Measurements from ENCODE around the gene C20orf144. TPM values are rescaled to one million over a fixed set of nuclear protein-coding genes. Genes with fewer than 3 reads are reported as not detected.

Gene C20orf144
- total RNA-seq, 1 experiment from 2014 or later = 0.18 TPM

- Histone ChIP-seq H3K9me3 (replicated peaks) (no peaks in the 10 kb centered on the region), H3K4me1 (replicated peaks) (peaks cover 22% of the 10 kb centered on the region), H3K4me3 (peak overlapping the region; percentile 65), H3K27me3 (replicated peaks) (no peaks in the 10 kb centered on the region), H3K36me3 (peaks cover 64% of the 10 kb centered on the region), H3K27ac (peak overlapping the region; percentile 73)
- no peak for DNase-seq (ENCODE audit: low read depth in 1 of 2, low spot score in 2 of 2)
Observed at GRCh38 chr20:33664085-33664761, 2.1 kb downstream of the C20orf144 start.

GRCh38 chr20:33664762-33665144 is 2.6 kb downstream of the C20orf144 start:
- H3K9me3 ChIP-seq (replicated peaks) = no peaks in the 10 kb centered on the region
- no peak overlapping the region for H3K27ac ChIP-seq
- peaks cover 22% of the 10 kb centered on the region for H3K4me1 ChIP-seq (replicated peaks)
- peaks cover 64% of the 10 kb centered on the region for H3K36me3 ChIP-seq
- DNase-seq (ENCODE audit: low read depth in 1 of 2, low spot score in 2 of 2) = no peak
- H3K4me3 ChIP-seq = no peak overlapping the region
- no peaks in the 10 kb centered on the region for H3K27me3 ChIP-seq (replicated peaks)

GRCh38 chr20:33666293-33667244 is 4.4 kb downstream of the C20orf144 start, which contains the start of gene ACTL10:
TSS of gene ACTL10 (plus strand) at chr20:33666943. CDS start at chr20:33667498, 555 bp downstream.
- DNase-seq (ENCODE audit: low read depth in 1 of 2, low spot score in 2 of 2) = no peak
- H3K27ac ChIP-seq = no peak within 1 kb of the TSS
- H3K4me1 ChIP-seq (replicated peaks) = peaks cover 22% of the 10 kb centered on the region

GRCh38 chr20:33667245-33667675 is 5.1 kb downstream of the C20orf144 start:
- no peak for DNase-seq (ENCODE audit: low read depth in 1 of 2, low spot score in 2 of 2)
- no peak overlapping the region for H3K27ac ChIP-seq

More at GRCh38 chr20:33666293-33667244, 4.4 kb downstream of the C20orf144 start, which contains the start of gene ACTL10:
- no peak within 1 kb of the TSS for H3K4me3 ChIP-seq
- H3K36me3 ChIP-seq = peaks cover 68% of the 10 kb centered on the region
- no peaks in the 10 kb centered on the region for H3K27me3 ChIP-seq (replicated peaks)
- no peaks in the 10 kb centered on the region for H3K9me3 ChIP-seq (replicated peaks)

GRCh38 chr20:33667676-33668465 is 5.7 kb downstream of the C20orf144 start:
- Histone ChIP-seq H3K27me3 (replicated peaks) (no peaks in the 10 kb centered on the region), H3K36me3 (peaks cover 76% of the 10 kb centered on the region), H3K9me3 (replicated peaks) (no peaks in the 10 kb centered on the region), H3K4me3 (no peak overlapping the region), H3K27ac (no peak overlapping the region), H3K4me1 (replicated peaks) (peaks cover 22% of the 10 kb centered on the region)
- no peak for DNase-seq (ENCODE audit: low read depth in 1 of 2, low spot score in 2 of 2)

More at GRCh38 chr20:33667245-33667675, 5.1 kb downstream of the C20orf144 start:
- no peaks in the 10 kb centered on the region for H3K9me3 ChIP-seq (replicated peaks)
- H3K4me1 ChIP-seq (replicated peaks) = peaks cover 22% of the 10 kb centered on the region
- no peak overlapping the region for H3K4me3 ChIP-seq
- H3K27me3 ChIP-seq (replicated peaks) = no peaks in the 10 kb centered on the region
- H3K36me3 ChIP-seq = peaks cover 71% of the 10 kb centered on the region

GRCh38 chr20:33668466-33669155 is 6.5 kb downstream of the C20orf144 start:
- no peak overlapping the region for H3K27ac ChIP-seq
- no peak for DNase-seq (ENCODE audit: low read depth in 1 of 2, low spot score in 2 of 2)
- H3K27me3 ChIP-seq (replicated peaks) = no peaks in the 10 kb centered on the region
- H3K4me1 ChIP-seq (replicated peaks) = peaks cover 23% of the 10 kb centered on the region
- H3K4me3 ChIP-seq = no peak overlapping the region
- no peaks in the 10 kb centered on the region; the same call in 1 of the 2 replicates for H3K9me3 ChIP-seq (replicated peaks)
- H3K36me3 ChIP-seq = peaks cover 78% of the 10 kb centered on the region

- H3K9me3 ChIP-seq (replicated peaks) = no peaks in the 10 kb centered on the region; the same call in 1 of the 2 replicates
- H3K4me3 ChIP-seq = no peak overlapping the region
- DNase-seq (ENCODE audit: low read depth in 1 of 2, low spot score in 2 of 2) = no peak
- H3K4me1 ChIP-seq (replicated peaks) = peaks cover 23% of the 10 kb centered on the region
- H3K36me3 ChIP-seq = peaks cover 80% of the 10 kb centered on the region
- no peak overlapping the region for H3K27ac ChIP-seq
- H3K27me3 ChIP-seq (replicated peaks) = no peaks in the 10 kb centered on the region
Observed at GRCh38 chr20:33669224-33669623, 7.1 kb downstream of the C20orf144 start.

- peaks cover 80% of the 10 kb centered on the region for H3K36me3 ChIP-seq
- H3K4me1 ChIP-seq (replicated peaks) = peaks cover 25% of the 10 kb centered on the region
- H3K27me3 ChIP-seq (replicated peaks) = no peaks in the 10 kb centered on the region
- DNase-seq (ENCODE audit: low read depth in 1 of 2, low spot score in 2 of 2) = no peak
- H3K4me3 ChIP-seq = no peak overlapping the region
- no peaks in the 10 kb centered on the region; the same call in 1 of the 2 replicates for H3K9me3 ChIP-seq (replicated peaks)
- no peak overlapping the region for H3K27ac ChIP-seq
Observed at GRCh38 chr20:33669873-33670640, 7.9 kb downstream of the C20orf144 start.

- no peak for DNase-seq (ENCODE audit: low read depth in 1 of 2, low spot score in 2 of 2)
- Histone ChIP-seq H3K27ac (no peak overlapping the region), H3K36me3 (peaks cover 80% of the 10 kb centered on the region), H3K27me3 (replicated peaks) (no peaks in the 10 kb centered on the region), H3K4me1 (replicated peaks) (peaks cover 27% of the 10 kb centered on the region), H3K9me3 (replicated peaks) (no peaks in the 10 kb centered on the region; the same call in 1 of the 2 replicates), H3K4me3 (no peak overlapping the region)
Observed at GRCh38 chr20:33670715-33671499, 8.8 kb downstream of the C20orf144 start.

GRCh38 chr20:33671573-33672288 is 9.6 kb downstream of the C20orf144 start:
- Histone ChIP-seq H3K27ac (no peak overlapping the region), H3K4me3 (no peak overlapping the region), H3K9me3 (replicated peaks) (no peaks in the 10 kb centered on the region; the same call in 1 of the 2 replicates), H3K27me3 (replicated peaks) (no peaks in the 10 kb centered on the region), H3K36me3 (peaks cover 80% of the 10 kb centered on the region), H3K4me1 (replicated peaks) (peaks cover 27% of the 10 kb centered on the region)
- no peak for DNase-seq (ENCODE audit: low read depth in 1 of 2, low spot score in 2 of 2)

GRCh38 chr20:33672426-33673113 is 10.4 kb downstream of the C20orf144 start:
- no peak for DNase-seq (ENCODE audit: low read depth in 1 of 2, low spot score in 2 of 2)
- H3K4me1 ChIP-seq (replicated peaks) = peaks cover 27% of the 10 kb centered on the region
- H3K4me3 ChIP-seq = peak overlapping the region; percentile 72; the same call in 1 of the 2 replicates
- peak overlapping the region; percentile 70; the same call in 1 of the 2 replicates for H3K27ac ChIP-seq
- no peaks in the 10 kb centered on the region for H3K27me3 ChIP-seq (replicated peaks)
- no peaks in the 10 kb centered on the region; the same call in 1 of the 2 replicates for H3K9me3 ChIP-seq (replicated peaks)
- peaks cover 79% of the 10 kb centered on the region for H3K36me3 ChIP-seq

Measured in SJSA1 (cell line).